H1 (cell line): ENCODE results near the gene RPRD1A. TPM values are rescaled to one million over a fixed set of nuclear protein-coding genes. Genes with fewer than 3 reads are reported as not detected.

Experiments
- CHD7 ChIP-seq: fragments of 300-600 bp; sonication (generic); IDR thresholded peaks from 2 replicates; pipeline ENCODE4 v1.7.1; 2012; ENCODE audit warnings: low read length, moderate library complexity, mild to moderate bottlenecking, inconsistent platforms; ENCODE audit not compliant: insufficient replicate concordance
- KDM1A ChIP-seq: fragments of 200-600, 300-600 bp; sonication (generic); IDR thresholded peaks from 2 replicates; pipeline ENCODE4 v1.7.1; 2016; ENCODE audit warnings: mild to moderate bottlenecking, low read length, borderline replicate concordance
- TAF1 ChIP-seq: IDR thresholded peaks from 2 replicates; pipeline ENCODE4 v1.6.1; 2011; ENCODE audit warnings: mild to moderate bottlenecking, low read depth, low read length
- polyA plus RNA-seq, 7 experiments: library from polyadenylated mRNA; depleted of rRNA in 3 of 7; stranded (reverse) in 5 of 7; unstranded in 2 of 7; fragments of >200 nt in 5 of 7; fragments of 200-250 nt in 2 of 7; gene quantifications; 1 replicate in 5 of 7; 2 replicates in 1 of 7; 4 replicates in 1 of 7; pipeline versions ENCODE4 v1.2.1 to v1.2.3, GENCODE V29; 2011 to 2013; ENCODE audit warnings: missing spikeins in 2 of 7, mixed read lengths in 2 of 7
- total RNA-seq: library from RNA; stranded (reverse); fragmentation: NEBNext Ultra II Directional; extraction: Animal tissue kit (Norgen Biotek cat#: 25700); gene quantifications from 2 replicates; pipeline ENCODE4 v1.2.1, GENCODE V29; 2021

The RPRD1A gene
- total and polyA plus RNA-seq, 2 of the 8 experiments (the other 6 are each of a cell fraction or from before 2014, with no cell fraction given), result 40.5 to 106 TPM

- TF ChIP-seq CHD7, result no peak
- no peak for TF ChIP-seq TAF1
- TF ChIP-seq KDM1A, result no peak
These were observed 125.2 kb downstream of the RPRD1A start (continued) for GRCh38 chr18:35942133-35942532.
